ENCODE data around the gene ZNF664. TPM values are rescaled to one million over a fixed set of nuclear protein-coding genes. Genes with fewer than 3 reads are reported as not detected.
A peak's percentile ranks its signal among the peaks of the same experiment; 100 is the strongest.

The ZNF664 gene
- total RNA-seq, 2 experiments from 2014 or later = 45.6 to 59.8 TPM

DNA sequence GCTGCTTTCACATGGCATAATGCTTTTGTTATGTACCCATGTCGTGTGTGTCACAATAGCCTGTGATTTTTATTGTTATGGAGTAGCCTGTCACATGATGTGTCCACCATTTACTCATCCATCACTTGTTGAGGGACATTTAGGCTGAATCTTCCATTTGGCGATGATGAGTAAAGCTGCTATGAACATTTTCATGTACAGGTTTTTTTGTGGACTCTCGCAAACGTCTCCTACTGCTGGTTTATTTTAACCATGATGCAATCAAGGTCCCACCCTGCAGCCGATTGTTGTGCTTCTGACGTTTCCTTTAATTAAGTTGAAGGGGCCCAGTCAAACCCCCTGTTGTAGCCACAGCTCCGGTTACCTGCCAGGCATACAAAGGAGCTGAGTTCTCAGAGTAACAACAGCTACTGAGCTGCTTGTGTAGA is 63.2 kb downstream of the ZNF664 start:
- H4K20me1 ChIP-seq (ENCODE audit: insufficient read depth, low read length) = no peaks in the 10 kb centered on the region
- peak overlapping the region; percentile 52; the same call in 1 of the 2 replicates for H2AFZ ChIP-seq (ENCODE audit: low read length)
- H3K9me3 ChIP-seq (ENCODE audit: low read length) = no peaks in the 10 kb centered on the region
- DNase-seq (ENCODE audit: low spot score) = no peak
- ChIA-PET POLR2A (no interaction called here), CTCF (ENCODE audit: unreplicated experiment) (no interaction called here)
- H3K4me1 ChIP-seq (ENCODE audit: insufficient read depth, low read length, poor library complexity, severe bottlenecking) = no peaks in the 10 kb centered on the region
- TF ChIP-seq EZH2phosphoT487 (IDR thresholded peaks at IDR 0.05; ENCODE audit: borderline replicate concordance, low read depth, low read length) = no peak
- TF ChIP-seq, protein P1, sequence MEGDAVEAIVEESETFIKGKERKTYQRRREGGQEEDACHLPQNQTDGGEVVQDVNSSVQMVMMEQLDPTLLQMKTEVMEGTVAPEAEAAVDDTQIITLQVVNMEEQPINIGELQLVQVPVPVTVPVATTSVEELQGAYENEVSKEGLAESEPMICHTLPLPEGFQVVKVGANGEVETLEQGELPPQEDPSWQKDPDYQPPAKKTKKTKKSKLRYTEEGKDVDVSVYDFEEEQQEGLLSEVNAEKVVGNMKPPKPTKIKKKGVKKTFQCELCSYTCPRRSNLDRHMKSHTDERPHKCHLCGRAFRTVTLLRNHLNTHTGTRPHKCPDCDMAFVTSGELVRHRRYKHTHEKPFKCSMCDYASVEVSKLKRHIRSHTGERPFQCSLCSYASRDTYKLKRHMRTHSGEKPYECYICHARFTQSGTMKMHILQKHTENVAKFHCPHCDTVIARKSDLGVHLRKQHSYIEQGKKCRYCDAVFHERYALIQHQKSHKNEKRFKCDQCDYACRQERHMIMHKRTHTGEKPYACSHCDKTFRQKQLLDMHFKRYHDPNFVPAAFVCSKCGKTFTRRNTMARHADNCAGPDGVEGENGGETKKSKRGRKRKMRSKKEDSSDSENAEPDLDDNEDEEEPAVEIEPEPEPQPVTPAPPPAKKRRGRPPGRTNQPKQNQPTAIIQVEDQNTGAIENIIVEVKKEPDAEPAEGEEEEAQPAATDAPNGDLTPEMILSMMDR (conservative IDR thresholded peaks at IDR 0.05; ENCODE audit: low read length) = no peak
- no peak overlapping the region for H3K4me3 ChIP-seq (ENCODE audit: low read depth, low read length, poor library complexity, severe bottlenecking)
- no peak overlapping the region for H3K4me2 ChIP-seq (ENCODE audit: low read length)
- no peaks in the 10 kb centered on the region for H3K36me3 ChIP-seq (ENCODE audit: insufficient read depth, low read length)
- no TSS peak for BruUV-seq (replicated peaks)
- H3K9me2 ChIP-seq (ENCODE audit: insufficient read depth, low read length) = no peaks in the 10 kb centered on the region
- no peak overlapping the region for H3K27ac ChIP-seq (ENCODE audit: low read depth, low read length, poor library complexity, severe bottlenecking)
- H3K79me2 ChIP-seq (ENCODE audit: insufficient read depth, low read depth, low read length) = no peaks in the 10 kb centered on the region
- intact Hi-C loops (cut with micrococcal nuclease; ENCODE audit: unreplicated experiment) = loop anchor here (1.0 to 5.0 kb wide), 2 partner anchors 716 to 731 kb away; no protein-coding TSS in a partner anchor

DNA sequence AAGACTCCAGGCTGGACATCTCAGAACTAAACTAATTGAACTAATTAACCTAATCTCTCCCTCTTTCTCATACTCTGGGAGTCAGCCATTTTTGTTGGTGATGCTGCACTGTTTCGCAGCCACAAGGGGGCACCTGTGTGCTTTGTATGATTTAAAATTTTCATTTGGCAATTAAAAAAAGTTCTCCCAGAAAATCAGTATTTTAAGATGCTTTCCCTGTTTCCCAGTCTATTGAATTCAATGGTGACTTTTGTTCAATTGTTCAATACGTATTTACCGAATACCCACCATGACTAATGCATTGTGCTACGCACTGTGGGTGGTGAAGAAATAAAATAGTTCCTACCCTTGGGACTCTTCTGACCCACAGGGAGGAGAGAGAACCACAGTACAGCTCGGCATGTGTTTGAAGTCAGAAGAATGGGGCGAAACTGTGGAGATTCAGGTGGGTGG is 63.7 kb downstream of the ZNF664 start:
- Histone ChIP-seq H3K4me1 (ENCODE audit: insufficient read depth, low read length, poor library complexity, severe bottlenecking) (no peaks in the 10 kb centered on the region), H3K27ac (ENCODE audit: low read depth, low read length, poor library complexity, severe bottlenecking) (no peak overlapping the region), H3K36me3 (ENCODE audit: insufficient read depth, low read length) (no peaks in the 10 kb centered on the region), H3K4me3 (ENCODE audit: low read depth, low read length, poor library complexity, severe bottlenecking) (no peak overlapping the region), H3K9me3 (ENCODE audit: low read length) (no peaks in the 10 kb centered on the region), H3K4me2 (ENCODE audit: low read length) (no peak overlapping the region), H4K20me1 (ENCODE audit: insufficient read depth, low read length) (no peaks in the 10 kb centered on the region), H2AFZ (ENCODE audit: low read length) (peak overlapping the region; percentile 52; the same call in 1 of the 2 replicates), H3K9me2 (ENCODE audit: insufficient read depth, low read length) (no peaks in the 10 kb centered on the region), H3K79me2 (ENCODE audit: insufficient read depth, low read depth, low read length) (no peaks in the 10 kb centered on the region)
- BruUV-seq (replicated peaks) = no TSS peak
- intact Hi-C loops (cut with micrococcal nuclease; ENCODE audit: unreplicated experiment) = loop anchor here (1.0 to 5.0 kb wide), 3 partner anchors 285 to 731 kb away; no protein-coding TSS in a partner anchor
- peak; percentile 53 for DNase-seq (ENCODE audit: low spot score)
- POLR2A ChIA-PET = interaction anchor here (0.8 kb wide), 1 partner anchor 1214 kb away, joined by 3 read pairs; no protein-coding TSS in a partner anchor
- TF ChIP-seq EZH2phosphoT487 (IDR thresholded peaks at IDR 0.05; ENCODE audit: borderline replicate concordance, low read depth, low read length) = no peak
- TF ChIP-seq, protein P1 (conservative IDR thresholded peaks at IDR 0.05; ENCODE audit: low read length) = peak; percentile 99
- CTCF ChIA-PET (ENCODE audit: unreplicated experiment) = no interaction called here

DNA sequence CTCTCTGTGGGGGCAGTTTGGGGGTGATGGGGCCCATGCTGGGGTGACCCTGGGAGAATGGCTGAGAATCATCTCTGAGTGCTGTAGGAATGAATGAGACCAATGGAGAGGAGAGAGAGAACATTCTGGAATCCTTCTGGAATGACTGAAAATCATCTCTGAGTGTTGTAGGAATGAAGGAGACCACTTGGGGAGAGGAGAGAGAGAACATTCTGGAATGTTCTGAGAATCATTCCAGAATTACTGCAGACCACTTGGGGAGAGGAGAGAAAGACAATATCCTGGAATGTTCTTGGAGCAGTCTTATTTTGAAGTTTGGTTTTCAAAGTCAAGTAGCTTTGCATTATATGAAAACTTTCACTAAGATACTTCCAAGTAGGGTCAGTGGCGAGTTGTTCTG is 64.3 kb downstream of the ZNF664 start:
- Histone ChIP-seq H3K9me3 (ENCODE audit: low read length) (no peaks in the 10 kb centered on the region), H4K20me1 (ENCODE audit: insufficient read depth, low read length) (no peaks in the 10 kb centered on the region), H3K79me2 (ENCODE audit: insufficient read depth, low read depth, low read length) (no peaks in the 10 kb centered on the region), H2AFZ (ENCODE audit: low read length) (no peak overlapping the region), H3K9me2 (ENCODE audit: insufficient read depth, low read length) (no peaks in the 10 kb centered on the region), H3K4me2 (ENCODE audit: low read length) (no peak overlapping the region), H3K36me3 (ENCODE audit: insufficient read depth, low read length) (no peaks in the 10 kb centered on the region), H3K4me3 (ENCODE audit: low read depth, low read length, poor library complexity, severe bottlenecking) (no peak overlapping the region), H3K27ac (ENCODE audit: low read depth, low read length, poor library complexity, severe bottlenecking) (no peak overlapping the region), H3K4me1 (ENCODE audit: insufficient read depth, low read length, poor library complexity, severe bottlenecking) (no peaks in the 10 kb centered on the region)
- no peak for TF ChIP-seq EZH2phosphoT487 (IDR thresholded peaks at IDR 0.05; ENCODE audit: borderline replicate concordance, low read depth, low read length)
- intact Hi-C loops (cut with micrococcal nuclease; ENCODE audit: unreplicated experiment) = loop anchor here (1.0 to 5.0 kb wide), 2 partner anchors 284 to 715 kb away; no protein-coding TSS in a partner anchor
- no TSS peak for BruUV-seq (replicated peaks)
- DNase-seq (ENCODE audit: low spot score) = no peak
- CTCF ChIA-PET (ENCODE audit: unreplicated experiment) = interaction anchor here (0.6 kb wide), 1 partner anchor 862 kb away, joined by 3 read pairs; no protein-coding TSS in a partner anchor
- POLR2A ChIA-PET = interaction anchor here (0.8 kb wide), 1 partner anchor 1213 kb away, joined by 3 read pairs; no protein-coding TSS in a partner anchor
